WTC11 (cell line): ENCODE results near the gene CLIP2. TPM values are rescaled to one million over a fixed set of nuclear protein-coding genes. Genes with fewer than 3 reads are reported as not detected.

Source experiments
- ATAC-seq: fragments of 200-7000 bp; cut with Tn5 transposase; 2 replicates; pipeline ENCODE4 v1.10.0; 2021; ENCODE audit warnings: mild to moderate bottlenecking, moderate library complexity
- CTCF ChIA-PET: fragments of 300-600 bp; sonication (Branson Sonifier 250); formaldehyde crosslinking; loops from one replicate; lab custom pipeline; 2021; ENCODE audit warnings: antibody characterized with exemption; lab: Charles Lee
- POLR2A ChIA-PET: fragments of 350-600 bp; sonication (Branson Sonifier 250); formaldehyde crosslinking; loops from one replicate; lab custom pipeline; 2021; ENCODE audit warnings: antibody characterized with exemption; lab: Charles Lee
- DNase-seq: peaks from one replicate; pipeline ENCODE4 v3.0.0; 2021; ENCODE audit warnings: low spot score
- H3K27ac Mint-ChIP-seq: 2 replicates; pipeline ENCODE4 v1.8.0; 2021; ENCODE audit warnings: mixed read lengths
- H3K27me3 Mint-ChIP-seq: 2 replicates; pipeline ENCODE4 v1.8.0; 2021; ENCODE audit warnings: low read depth, mild to moderate bottlenecking, moderate library complexity, mixed read lengths
- H3K36me3 Mint-ChIP-seq: 2 replicates; pipeline ENCODE4 v1.8.0; 2021; ENCODE audit warnings: mixed read lengths
- H3K4me1 Mint-ChIP-seq: 2 replicates; pipeline ENCODE4 v1.8.0; 2022; ENCODE audit warnings: mixed read lengths
- H3K4me3 Mint-ChIP-seq: 2 replicates; pipeline ENCODE4 v1.8.0; 2021; ENCODE audit warnings: mild to moderate bottlenecking, moderate library complexity, mixed read lengths
- H3K9me3 Mint-ChIP-seq: 2 replicates; pipeline ENCODE4 v1.8.0; 2021; ENCODE audit warnings: mixed read lengths
- ATF3 ChIP-seq: sonication (generic); formaldehyde crosslinking; conservative IDR thresholded peaks from 2 replicates; pipeline ENCODE4 v1.8.1; 2022; ENCODE audit warnings: mild to moderate bottlenecking, missing genetic modification reagents
- FOXK1 ChIP-seq: sonication (generic); formaldehyde crosslinking; IDR thresholded peaks from 2 replicates; pipeline ENCODE4 v1.8.0; 2022; ENCODE audit warnings: mild to moderate bottlenecking, moderate library complexity, missing genetic modification reagents
- JAZF1 ChIP-seq: fragments of 250-450 bp; sonication (Bioruptor Pico); IDR thresholded peaks from 2 replicates; pipeline ENCODE4 v1.9.0; 2021; ENCODE audit warnings: moderate library complexity, mild to moderate bottlenecking, inconsistent platforms
- MLX ChIP-seq: sonication (generic); formaldehyde crosslinking; IDR thresholded peaks from 2 replicates; pipeline ENCODE4 v1.8.1; 2023; ENCODE audit warnings: mild to moderate bottlenecking, missing genetic modification reagents, moderate library complexity
- PREB ChIP-seq: sonication (generic); formaldehyde crosslinking; IDR thresholded peaks from 2 replicates; pipeline ENCODE4 v1.8.1; 2022; ENCODE audit warnings: mild to moderate bottlenecking, missing genetic modification reagents, moderate library complexity, borderline replicate concordance
- ZMAT4 ChIP-seq: fragments of 250-450 bp; sonication (Bioruptor Pico); IDR thresholded peaks from 2 replicates; pipeline ENCODE4 v1.9.0; 2021; ENCODE audit warnings: mild to moderate bottlenecking
- ZNF232 ChIP-seq: sonication (generic); formaldehyde crosslinking; IDR thresholded peaks from 2 replicates; pipeline ENCODE4 v1.8.0; 2022; ENCODE audit warnings: mild to moderate bottlenecking, missing genetic modification reagents
- ZNF263 ChIP-seq: sonication (generic); formaldehyde crosslinking; IDR thresholded peaks from 2 replicates; pipeline ENCODE4 v1.8.1; 2022; ENCODE audit warnings: low read depth, mild to moderate bottlenecking, moderate library complexity, missing genetic modification reagents
- ZNF281 ChIP-seq: sonication (generic); formaldehyde crosslinking; IDR thresholded peaks from 2 replicates; pipeline ENCODE4 v1.8.0; 2023; ENCODE audit warnings: mild to moderate bottlenecking, missing genetic modification reagents
- ZNF317 ChIP-seq: sonication (generic); formaldehyde crosslinking; IDR thresholded peaks from 2 replicates; pipeline ENCODE4 v1.8.1; 2023; ENCODE audit warnings: low read depth, mild to moderate bottlenecking, moderate library complexity, missing genetic modification reagents, borderline replicate concordance
- ZNF396 ChIP-seq: fragments of 250-450 bp; sonication (Bioruptor Pico); IDR thresholded peaks from 2 replicates; pipeline ENCODE4 v1.8.0; 2021; ENCODE audit warnings: mild to moderate bottlenecking, moderate library complexity, borderline replicate concordance
- total RNA-seq: library from RNA; stranded (reverse); gene quantifications from 3 replicates; pipeline ENCODE4 v1.2.3, GENCODE V29; 2021

Gene CLIP2
- total RNA-seq, 1 experiment from 2014 or later = 48.1 TPM

GRCh38 chr7:74288034-74288881 is 949 bp upstream of the CLIP2 start (continued):
- TF ChIP-seq JAZF1 (CRISPR knock-in tag) = no peak
- no peak for TF ChIP-seq ATF3 (CRISPR knock-in tag)
- no peak for TF ChIP-seq ZMAT4 (CRISPR knock-in tag)
- no peak for TF ChIP-seq ZNF281 (CRISPR knock-in tag)

GRCh38 chr7:74289659-74290552 is 699 bp downstream of the CLIP2 start:
- TF ChIP-seq ZNF232 (CRISPR knock-in tag) (no peak; the same call in 1 of the 2 replicates), MLX (CRISPR knock-in tag) (peak; percentile 47; the same call in 1 of the 2 replicates)
- H3K4me3 Mint-ChIP-seq = peak overlapping the region; percentile 70
- no peak overlapping the region for H3K27ac Mint-ChIP-seq
- no peaks in the 10 kb centered on the region for H3K36me3 Mint-ChIP-seq
- peak; percentile 3 for ATAC-seq
- H3K4me1 Mint-ChIP-seq = peaks cover 55% of the 10 kb centered on the region
- H3K9me3 Mint-ChIP-seq = no peaks in the 10 kb centered on the region
- ChIA-PET CTCF (interaction anchor here (0.6 to 7.8 kb wide), 9 partner anchors 11 to 116 kb away, joined by 3 to 108 read pairs (median 5); no protein-coding TSS in a partner anchor), POLR2A (interaction anchor here (0.8 to 1.0 kb wide), 2 partner anchors 17 to 20 kb away, joined by 3 read pairs; no protein-coding TSS in a partner anchor)
- peaks cover 5% of the 10 kb centered on the region for H3K27me3 Mint-ChIP-seq
- no peak for DNase-seq

- CTCF ChIA-PET = interaction anchor here (0.6 to 7.8 kb wide), 9 partner anchors 10 to 115 kb away, joined by 3 to 108 read pairs (median 4); no protein-coding TSS in a partner anchor
- TF ChIP-seq ZNF263 (CRISPR knock-in tag) = peak; percentile 68
- no peak for TF ChIP-seq PREB (CRISPR knock-in tag)
- 0 out of 2 replicates have a peak, but pooled peaks have one; percentile 26 for TF ChIP-seq FOXK1 (CRISPR knock-in tag)
- TF ChIP-seq, all 79 proteins: peak for 2
- Mint-ChIP-seq H3K4me1 (peaks cover 60% of the 10 kb centered on the region), H3K27ac (no peak overlapping the region), H3K4me3 (peak overlapping the region; percentile 70), H3K9me3 (no peaks in the 10 kb centered on the region), H3K36me3 (0 out of 2 replicates have a peak, but pooled peaks cover 2% of the 10 kb centered on the region), H3K27me3 (peaks cover 5% of the 10 kb centered on the region)
- no peak for ATAC-seq
- POLR2A ChIA-PET = no interaction called here
- DNase-seq = no peak
Observed at GRCh38 chr7:74290553-74290950, 1.3 kb downstream of the CLIP2 start.

- H3K4me1 Mint-ChIP-seq = peaks cover 61% of the 10 kb centered on the region
- peak; percentile 7 for ATAC-seq
- POLR2A ChIA-PET = no interaction called here
Observed at GRCh38 chr7:74290981-74291441, 1.8 kb downstream of the CLIP2 start.

More at GRCh38 chr7:74290981-74291441, 1.8 kb downstream of the CLIP2 start:
- peak; percentile 32 for DNase-seq
- Mint-ChIP-seq H3K27me3 (peaks cover 5% of the 10 kb centered on the region), H3K36me3 (peaks cover 7% of the 10 kb centered on the region), H3K4me3 (peak overlapping the region; percentile 70), H3K9me3 (no peaks in the 10 kb centered on the region), H3K27ac (no peak overlapping the region)
- CTCF ChIA-PET = interaction anchor here (0.7 to 7.8 kb wide), 6 partner anchors 9 to 115 kb away, joined by 3 to 108 read pairs (median 6); no protein-coding TSS in a partner anchor
- TF ChIP-seq ZNF317 (peak; percentile 67; the same call in 1 of the 2 replicates), ZMAT4 (CRISPR knock-in tag) (no peak), JAZF1 (CRISPR knock-in tag) (no peak), ZNF396 (CRISPR knock-in tag) (no peak)
